H9 (cell line): Measurements from ENCODE around the gene ERC1. TPM values are rescaled to one million over a fixed set of nuclear protein-coding genes. Genes with fewer than 3 reads are reported as not detected.
"Not testable (repeated sequence)": the region's sequence is repeated elsewhere in the genome, so short reads cannot be mapped to it uniquely, and the experiment has no call there.

ENCODE experiments used
- DNase-seq: peaks from one replicate; pipeline ENCODE4 v3.0.0-alpha.2; 2017
- H2AFZ ChIP-seq: one replicate; pipeline ENCODE4 v1.6.1; 2013; ENCODE audit warnings: mild to moderate bottlenecking, low read length, control low read depth, moderate library complexity
- H2AK5ac ChIP-seq: 2 replicates; pipeline ENCODE4 v1.6.1; 2013; ENCODE audit warnings: low read length, control low read depth, mixed read lengths; ENCODE audit not compliant: insufficient read length
- H2BK120ac ChIP-seq: one replicate; pipeline ENCODE4 v1.6.1; 2013; ENCODE audit warnings: low read depth, mild to moderate bottlenecking, low read length, control low read depth, inconsistent platforms; ENCODE audit not compliant: poor library complexity, severe bottlenecking
- H2BK12ac ChIP-seq: 2 replicates; pipeline ENCODE4 v1.6.1; 2013; ENCODE audit warnings: low read length, control low read depth, mixed read lengths, low read depth; ENCODE audit not compliant: insufficient read length
- H2BK15ac ChIP-seq: 2 replicates; pipeline ENCODE4 v1.6.1; 2013; ENCODE audit warnings: low read depth, low read length, control low read depth
- H2BK20ac ChIP-seq: one replicate; pipeline ENCODE4 v1.6.1; 2013; ENCODE audit warnings: low read depth, mild to moderate bottlenecking, low read length, control low read depth, inconsistent platforms; ENCODE audit not compliant: poor library complexity, severe bottlenecking
- H2BK5ac ChIP-seq: 2 replicates; pipeline ENCODE4 v1.6.1; 2013; ENCODE audit warnings: low read length, control low read depth, mixed read lengths; ENCODE audit not compliant: insufficient read length
- H3K14ac ChIP-seq: 2 replicates; pipeline ENCODE4 v1.6.1; 2013; ENCODE audit warnings: low read length, control low read depth; ENCODE audit not compliant: insufficient read depth
- H3K18ac ChIP-seq: 2 replicates; pipeline ENCODE4 v1.6.1; 2013; ENCODE audit warnings: low read depth, mild to moderate bottlenecking, mixed read lengths, low read length, control low read depth; ENCODE audit not compliant: insufficient read length
- H3K23ac ChIP-seq: 2 replicates; pipeline ENCODE4 v1.6.1; 2013; ENCODE audit warnings: low read length, control low read depth, mixed read lengths, low read depth; ENCODE audit not compliant: insufficient read length
- H3K23me2 ChIP-seq: 2 replicates; pipeline ENCODE4 v1.6.1; 2013; ENCODE audit warnings: low read depth, mild to moderate bottlenecking, mixed read lengths, low read length, control low read depth; ENCODE audit not compliant: insufficient read length, poor library complexity, severe bottlenecking
- H3K27ac ChIP-seq: 2 replicates; pipeline ENCODE4 v1.5.1; 2013; ENCODE audit warnings: low read length, control low read depth, mixed read lengths, low read depth; ENCODE audit not compliant: insufficient read length
- H3K27me3 ChIP-seq: 2 replicates; pipeline ENCODE4 v1.6.1; 2013; ENCODE audit warnings: low read length, control low read depth, inconsistent platforms; ENCODE audit not compliant: insufficient read depth
- H3K4ac ChIP-seq: 2 replicates; pipeline ENCODE4 v1.6.1; 2013; ENCODE audit warnings: low read depth, mild to moderate bottlenecking, control low read depth, inconsistent platforms, low read length, moderate library complexity
- H3K4me1 ChIP-seq: 2 replicates; pipeline ENCODE4 v1.6.1; 2013; ENCODE audit warnings: low read length, control low read depth, inconsistent platforms; ENCODE audit not compliant: insufficient read depth
- H3K4me2 ChIP-seq: 2 replicates; pipeline ENCODE4 v1.6.1; 2013; ENCODE audit warnings: low read length, control low read depth, mixed read lengths; ENCODE audit not compliant: insufficient read length, insufficient read depth
- H3K56ac ChIP-seq: 2 replicates; pipeline ENCODE4 v1.6.1; 2013; ENCODE audit warnings: low read depth, mild to moderate bottlenecking, mixed read lengths, low read length, control low read depth; ENCODE audit not compliant: insufficient read length
- H3K79me1 ChIP-seq: 2 replicates; pipeline ENCODE4 v1.6.1; 2013; ENCODE audit warnings: low read depth, mild to moderate bottlenecking, moderate library complexity, low read length, control low read depth, inconsistent platforms; ENCODE audit not compliant: insufficient read depth, poor library complexity, severe bottlenecking
- H3K79me2 ChIP-seq: 2 replicates; pipeline ENCODE4 v1.6.1; 2013; ENCODE audit warnings: low read length, control low read depth, inconsistent platforms; ENCODE audit not compliant: insufficient read depth
- H3K9ac ChIP-seq: 2 replicates; pipeline ENCODE4 v1.6.1; 2013; ENCODE audit warnings: low read length, control low read depth, mixed read lengths; ENCODE audit not compliant: insufficient read length; ENCODE audit errors: extremely low read depth
- H3K9me3 ChIP-seq: one replicate; pipeline ENCODE4 v1.6.1; 2013; ENCODE audit warnings: low read depth, low read length, inconsistent platforms; ENCODE audit not compliant: control insufficient read depth
- H3T11ph ChIP-seq: one replicate; pipeline ENCODE4 v1.6.1; 2013; ENCODE audit warnings: mild to moderate bottlenecking, low read length, control low read depth, inconsistent platforms
- H4K20me1 ChIP-seq: one replicate; pipeline ENCODE4 v1.6.1; 2013; ENCODE audit not compliant: control insufficient read depth, insufficient read length, insufficient read depth
- H4K5ac ChIP-seq: 2 replicates; pipeline ENCODE4 v1.6.1; 2013; ENCODE audit warnings: low read depth, mild to moderate bottlenecking, mixed read lengths, low read length, control low read depth; ENCODE audit not compliant: insufficient read length
- H4K8ac ChIP-seq: replicated peaks from 2 replicates; pipeline ENCODE4 v1.6.1; 2013; ENCODE audit warnings: low read length, control low read depth, mixed read lengths, low read depth; ENCODE audit not compliant: insufficient read length
- H4K91ac ChIP-seq: 2 replicates; pipeline ENCODE4 v1.6.1; 2013; ENCODE audit warnings: low read depth, mild to moderate bottlenecking, moderate library complexity, mixed read lengths, low read length, control low read depth; ENCODE audit not compliant: insufficient read length
- H3K27ac Mint-ChIP-seq, 3 experiments: 2 replicates in 2 of 3; 3 replicates in 1 of 3; pipeline ENCODE4 v1.8.0; 2020 to 2021; ENCODE audit warnings: mixed read lengths in 3 of 3, mild to moderate bottlenecking in 1 of 3, moderate library complexity in 1 of 3
- H3K27me3 Mint-ChIP-seq: 2 replicates; pipeline ENCODE4 v1.8.0; 2021; ENCODE audit warnings: low read depth, mild to moderate bottlenecking, moderate library complexity, mixed read lengths
- H3K36me3 Mint-ChIP-seq, 3 experiments: 2 replicates in 2 of 3; 3 replicates in 1 of 3; pipeline ENCODE4 v1.8.0; 2020 to 2021; ENCODE audit warnings: low read depth in 3 of 3, mixed read lengths in 3 of 3; ENCODE audit not compliant: insufficient read depth in 1 of 3
- H3K4me1 Mint-ChIP-seq, 2 experiments: 2 replicates each; pipeline ENCODE4 v1.8.0; 2020; ENCODE audit warnings: mixed read lengths in 2 of 2
- H3K4me3 Mint-ChIP-seq, 2 experiments: 2 replicates in 1 of 2; 3 replicates in 1 of 2; pipeline ENCODE4 v1.8.0; 2020 to 2021; ENCODE audit warnings: mild to moderate bottlenecking in 2 of 2, mixed read lengths in 2 of 2, moderate library complexity in 1 of 2
- H3K9me3 Mint-ChIP-seq, 2 experiments: 2 replicates in 1 of 2; 3 replicates in 1 of 2; pipeline ENCODE4 v1.8.0; 2020; ENCODE audit warnings: mild to moderate bottlenecking in 2 of 2, mixed read lengths in 2 of 2, moderate library complexity in 1 of 2
- WGBS: extraction: QIAGEN DNeasy Blood & Tissue Kit; methylation state at CpG from one replicate; pipeline ENCODE4 v1.1.7; 2013; ENCODE audit warnings: missing lambda C conversion rate, low lambda C conversion rate, mixed read lengths; ENCODE audit not compliant: insufficient read length; ENCODE audit errors: extremely low coverage; 5-methylcytosine and 5-hydroxymethylcytosine counted together
- total RNA-seq: library from RNA; stranded (reverse); gene quantifications from 2 replicates; pipeline ENCODE4 v1.2.1, GENCODE V29; 2021
- TF ChIP-seq, protein P1 (sequence below): fragments of 200-600 bp; sonication (generic); conservative IDR thresholded peaks from 3 replicates; pipeline ENCODE4 v1.8.0; 2021; ENCODE audit warnings: antibody characterized with exemption, mild to moderate bottlenecking

Gene ERC1
- total RNA-seq, 1 experiment from 2014 or later = 51.2 TPM

DNA sequence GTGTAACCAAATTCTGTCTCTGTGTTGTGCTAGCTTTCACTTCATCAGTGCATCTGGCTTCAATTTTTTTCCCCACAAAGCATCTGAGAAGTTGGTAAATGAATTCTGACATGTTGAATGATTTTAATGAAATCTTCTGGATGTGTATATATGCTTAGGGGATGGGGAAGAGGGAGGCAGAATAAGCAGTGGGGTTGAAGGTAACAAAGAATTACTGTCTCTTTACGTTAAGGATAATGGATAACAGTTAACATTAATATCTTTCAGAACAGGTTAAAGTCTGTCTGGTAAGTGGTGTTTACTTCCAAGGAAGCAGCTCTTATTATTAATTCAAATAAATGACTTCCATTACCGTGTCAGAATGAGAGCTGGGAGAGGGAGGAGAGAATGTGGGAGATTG, 261.7 kb downstream of the ERC1 start:
- Histone ChIP-seq H4K20me1 (no peaks in the 10 kb centered on the region), H3K9me3 (no peaks in the 10 kb centered on the region), H3K79me2 (no peaks in the 10 kb centered on the region), H2BK5ac (no peak overlapping the region), H3T11ph (no peak overlapping the region), H4K8ac (no peak overlapping the region), H2AFZ (no peak overlapping the region), H3K14ac (no peak overlapping the region), H4K5ac (no peak overlapping the region), H2BK15ac (no peak overlapping the region), H2BK20ac (no peak overlapping the region), H3K4me2 (no peak overlapping the region), H3K9ac (no peak overlapping the region), H3K27me3 (no peaks in the 10 kb centered on the region; the same call in 1 of the 2 replicates), H3K79me1 (no peaks in the 10 kb centered on the region), H3K56ac (no peak overlapping the region), H3K4ac (no peak overlapping the region), H3K27ac (no peak overlapping the region), H3K23ac (no peak overlapping the region), H2AK5ac (no peak overlapping the region), H4K91ac (no peak overlapping the region), H3K4me1 (no peaks in the 10 kb centered on the region), H3K23me2 (no peaks in the 10 kb centered on the region), H3K18ac (no peak overlapping the region), H2BK12ac (no peak overlapping the region), H2BK120ac (no peak overlapping the region)
- TF ChIP-seq, protein P1, sequence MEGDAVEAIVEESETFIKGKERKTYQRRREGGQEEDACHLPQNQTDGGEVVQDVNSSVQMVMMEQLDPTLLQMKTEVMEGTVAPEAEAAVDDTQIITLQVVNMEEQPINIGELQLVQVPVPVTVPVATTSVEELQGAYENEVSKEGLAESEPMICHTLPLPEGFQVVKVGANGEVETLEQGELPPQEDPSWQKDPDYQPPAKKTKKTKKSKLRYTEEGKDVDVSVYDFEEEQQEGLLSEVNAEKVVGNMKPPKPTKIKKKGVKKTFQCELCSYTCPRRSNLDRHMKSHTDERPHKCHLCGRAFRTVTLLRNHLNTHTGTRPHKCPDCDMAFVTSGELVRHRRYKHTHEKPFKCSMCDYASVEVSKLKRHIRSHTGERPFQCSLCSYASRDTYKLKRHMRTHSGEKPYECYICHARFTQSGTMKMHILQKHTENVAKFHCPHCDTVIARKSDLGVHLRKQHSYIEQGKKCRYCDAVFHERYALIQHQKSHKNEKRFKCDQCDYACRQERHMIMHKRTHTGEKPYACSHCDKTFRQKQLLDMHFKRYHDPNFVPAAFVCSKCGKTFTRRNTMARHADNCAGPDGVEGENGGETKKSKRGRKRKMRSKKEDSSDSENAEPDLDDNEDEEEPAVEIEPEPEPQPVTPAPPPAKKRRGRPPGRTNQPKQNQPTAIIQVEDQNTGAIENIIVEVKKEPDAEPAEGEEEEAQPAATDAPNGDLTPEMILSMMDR = no peak
- H3K4me1 Mint-ChIP-seq = peaks cover 13 to 16% of the 10 kb centered on the region in 2 experiments
- no peak overlapping the region for H3K4me3 Mint-ChIP-seq
- H3K9me3 Mint-ChIP-seq = peaks cover 0 to 3% of the 10 kb centered on the region in 2 experiments; a peak in 1 of 5 replicates
- peaks cover 0 to 4% (median 2%) of the 10 kb centered on the region in 3 experiments; a peak in 2 of 7 replicates for H3K36me3 Mint-ChIP-seq
- no peak overlapping the region; a peak in 1 of 7 replicates for H3K27ac Mint-ChIP-seq
- H3K27me3 Mint-ChIP-seq = no peaks in the 10 kb centered on the region
- no peak for DNase-seq
- no CpG with 5 or more reads among the region's 2 CpGs for WGBS

DNA sequence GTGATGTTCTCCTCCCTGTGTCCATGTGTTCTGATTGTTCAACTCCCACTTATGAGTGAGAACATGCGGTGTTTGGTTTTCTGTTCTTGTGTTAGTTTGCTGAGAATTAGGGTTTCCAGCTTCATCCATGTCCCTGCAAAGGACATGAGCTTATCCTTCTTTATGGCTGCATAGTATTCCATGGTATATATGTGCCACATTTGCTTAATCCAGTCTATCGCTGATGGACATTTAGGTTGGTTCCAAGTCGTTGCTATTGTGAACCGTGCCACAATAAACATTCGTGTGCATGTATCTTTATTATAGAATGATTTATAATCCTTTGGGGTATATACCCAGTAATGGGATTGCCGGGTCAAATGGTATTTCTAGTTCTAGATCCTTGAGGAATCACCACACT, 264.1 kb downstream of the ERC1 start:
- H3K56ac ChIP-seq, H3K9ac ChIP-seq, H2BK20ac ChIP-seq, H3K36me3 Mint-ChIP-seq, H2AK5ac ChIP-seq, H3K14ac ChIP-seq, H3K4me1 ChIP-seq, H3K9me3 ChIP-seq, H4K5ac ChIP-seq, H2AFZ ChIP-seq, H3K27me3 Mint-ChIP-seq, H3K18ac ChIP-seq, DNase-seq, H4K20me1 ChIP-seq, H3K4me3 Mint-ChIP-seq, H3K9me3 Mint-ChIP-seq, H2BK5ac ChIP-seq, H3K27ac ChIP-seq, H3K23me2 ChIP-seq, H3K23ac ChIP-seq, H3K79me1 ChIP-seq, H3K4me1 Mint-ChIP-seq, H2BK120ac ChIP-seq, H2BK15ac ChIP-seq, H3T11ph ChIP-seq, H3K27ac Mint-ChIP-seq, H3K27me3 ChIP-seq, H3K79me2 ChIP-seq, H4K91ac ChIP-seq, H3K4me2 ChIP-seq, H3K4ac ChIP-seq, H2BK12ac ChIP-seq, H4K8ac ChIP-seq: not testable (repeated sequence)
- no CpG with 5 or more reads among the region's 6 CpGs for WGBS
